ENCODE data around the gene INTS15.
A peak's percentile ranks its signal among the peaks of the same experiment; 100 is the strongest.
"Not testable (repeated sequence)": the region's sequence is repeated elsewhere in the genome, so short reads cannot be mapped to it uniquely, and the experiment has no call there.

INTS15 gene

GRCh38 chr7:6576867-6577368 is 12.9 kb upstream of the INTS15 start:
- peak in 1 of 56 donors; percentile 19 for DNase-seq

GRCh38 chr7:6577369-6578113 is 12.3 kb upstream of the INTS15 start, which contains the start of gene ZDHHC4:
Gene ZDHHC4, plus strand, starts transcription at chr7:6577454. Its CDS starts 3,108 bp downstream, at chr7:6580562.
- DNase-seq, result peak in 55 of 56 donors; percentile 33 to 90 (median 70)

- no peak for DNase-seq
Observed at GRCh38 chr7:6578114-6579084, 11.4 kb upstream of the INTS15 start.

GRCh38 chr7:6579446-6579845 is 10.4 kb upstream of the INTS15 start:
- no peak for DNase-seq

GRCh38 chr7:6585746-6586432 is 3.9 kb upstream of the INTS15 start:
- DNase-seq, result not testable (repeated sequence)

- no peak for DNase-seq
Observed at GRCh38 chr7:6588566-6588965, 1.3 kb upstream of the INTS15 start.

GRCh38 chr7:6589151-6589828 is 531 bp upstream of the INTS15 start:
- DNase-seq, result peak in 3 of 56 donors; percentile 27 to 51 (median 35)

GRCh38 chr7:6590645-6591110 is 857 bp downstream of the INTS15 start:
- DNase-seq, result no peak

- no peak for DNase-seq
Observed at GRCh38 chr7:6600093-6600492, 10.3 kb downstream of the INTS15 start.

- DNase-seq, result peak in 1 of 56 donors; percentile 3
Observed at GRCh38 chr7:6604458-6604857, 14.6 kb downstream of the INTS15 start.

- DNase-seq, result no peak
Observed at GRCh38 chr7:6606866-6607583, 17.2 kb downstream of the INTS15 start.

- no peak for DNase-seq
Observed at GRCh38 chr7:6607651-6608051, 17.8 kb downstream of the INTS15 start.

GRCh38 chr7:6608081-6608480 is 18.3 kb downstream of the INTS15 start:
- DNase-seq, result no peak

GRCh38 chr7:6608794-6609193 is 19.0 kb downstream of the INTS15 start:
- DNase-seq, result no peak

- no peak for DNase-seq
Observed at GRCh38 chr7:6612819-6613218, 23.0 kb downstream of the INTS15 start.

- no peak for DNase-seq
Observed at GRCh38 chr7:6613706-6614105, 23.9 kb downstream of the INTS15 start.

- peak in 23 of 56 donors; percentile 5 to 57 (median 26) for DNase-seq
Observed at GRCh38 chr7:6614953-6615722, 25.3 kb downstream of the INTS15 start, which contains the start of gene ZNF853. Gene ZNF853, plus strand, starts transcription at chr7:6615610. Its CDS starts 565 bp downstream, at chr7:6616175.

GRCh38 chr7:6615723-6616555 is 26.1 kb downstream of the INTS15 start:
- peak in 2 of 56 donors; percentile 9 to 37 for DNase-seq
